HepG2 (cell line): ENCODE results near the gene TUBGCP6. TPM values are rescaled to one million over a fixed set of nuclear protein-coding genes. Genes with fewer than 3 reads are reported as not detected.

Experiments
- HDAC2 ChIP-seq: sonication (generic); formaldehyde crosslinking; IDR thresholded peaks from 2 replicates; pipeline ENCODE4 v1.4.0; 2020; ENCODE audit warnings: missing genetic modification reagents
- HNRNPK ChIP-seq: fragments of 200-400 bp; formaldehyde crosslinking; IDR thresholded peaks from 2 replicates; pipeline ENCODE4 v1.6.1; 2018; ENCODE audit warnings: low read length, low read depth, moderate library complexity, mild to moderate bottlenecking; ENCODE audit not compliant: poor library complexity, severe bottlenecking
- HNRNPL ChIP-seq: fragments of 200-400 bp; formaldehyde crosslinking; IDR thresholded peaks from 2 replicates; pipeline ENCODE4 v1.6.1; 2017; ENCODE audit warnings: mild to moderate bottlenecking, low read depth, low read length
- KMT2B ChIP-seq: IDR thresholded peaks from 2 replicates; pipeline ENCODE4 v1.6.1; 2016; ENCODE audit warnings: missing genetic modification reagents, missing compliant biosample characterization
- NFKB2 ChIP-seq: sonication (generic); formaldehyde crosslinking; IDR thresholded peaks from 2 replicates; pipeline ENCODE4 v1.4.0; 2020; ENCODE audit warnings: missing genetic modification reagents, borderline replicate concordance
- NFRKB ChIP-seq: fragments of 450-650 bp; IDR thresholded peaks from 2 replicates; pipeline ENCODE4 v1.6.1; 2017
- PITX1 ChIP-seq: sonication (generic); formaldehyde crosslinking; IDR thresholded peaks from 2 replicates; pipeline ENCODE4 v1.5.1; 2020; ENCODE audit warnings: mild to moderate bottlenecking, missing genetic modification reagents
- STAG1 ChIP-seq: sonication (generic); formaldehyde crosslinking; IDR thresholded peaks from 2 replicates; pipeline ENCODE4 v1.4.0; 2020; ENCODE audit warnings: missing genetic modification reagents
- ZKSCAN1 ChIP-seq: fragments of 150-350 bp; IDR thresholded peaks from 2 replicates; pipeline ENCODE4 v1.6.1; 2014; ENCODE audit warnings: low read length
- ZNF335 ChIP-seq: sonication (generic); formaldehyde crosslinking; IDR thresholded peaks from 2 replicates; pipeline ENCODE4 v1.4.0; 2020; ENCODE audit warnings: missing genetic modification reagents
- ZNF558 ChIP-seq: sonication (generic); formaldehyde crosslinking; IDR thresholded peaks from 2 replicates; pipeline ENCODE4 v1.9.0; 2022; ENCODE audit warnings: mild to moderate bottlenecking, missing genetic modification reagents, borderline replicate concordance
- ZNF709 ChIP-seq: sonication (generic); formaldehyde crosslinking; IDR thresholded peaks from 2 replicates; pipeline ENCODE4 v1.5.0; 2020; ENCODE audit warnings: mild to moderate bottlenecking, missing genetic modification reagents
- polyA plus RNA-seq, 8 experiments: library from polyadenylated mRNA; depleted of rRNA in 3 of 8; stranded (reverse) in 7 of 8; unstranded in 1 of 8; fragments of >200 nt; fragmentation: Illumina TruSeq in 4 of 8; extraction: Trizol in 4 of 8; gene quantifications; 2 replicates each; pipeline versions ENCODE4 v1.2.1 to v1.2.3, GENCODE V29; 2011 to 2016; ENCODE audit warnings: low read depth in 4 of 8, missing spikeins in 1 of 8, mixed read lengths in 1 of 8; ENCODE audit not compliant: insufficient read depth in 1 of 8
- total RNA-seq, 5 experiments: library from RNA; depleted of rRNA; stranded (reverse); fragments of >200 nt; fragmentation: Illumina TruSeq; extraction: Trizol; gene quantifications; 2 replicates each; pipeline ENCODE4 v1.2.3, GENCODE V29; 2016; ENCODE audit warnings: low read depth in 1 of 5
- TF ChIP-seq, protein P1 (sequence below): sonication (generic); formaldehyde crosslinking; IDR thresholded peaks from 2 replicates; pipeline ENCODE4 v1.9.0; 2021; ENCODE audit warnings: mild to moderate bottlenecking, missing genetic modification reagents
- TF ChIP-seq, protein P2 (sequence below): IDR thresholded peaks from 2 replicates; pipeline ENCODE4 v1.6.1; 2016; ENCODE audit warnings: low read depth, borderline replicate concordance
- TF ChIP-seq, protein P3 (sequence below): sonication (generic); formaldehyde crosslinking; conservative IDR thresholded peaks from 2 replicates; pipeline ENCODE4 v1.4.0; 2020; ENCODE audit warnings: missing genetic modification reagents
- TF ChIP-seq, protein P4 (sequence below): sonication (generic); formaldehyde crosslinking; IDR thresholded peaks from 2 replicates; pipeline ENCODE4 v1.4.0; 2020; ENCODE audit warnings: low read depth, missing genetic modification reagents

TUBGCP6 gene
- total and polyA plus RNA-seq, 2 of the 13 experiments (the other 11 are each of a cell fraction or from before 2014, with no cell fraction given), result 14.6 to 15.7 TPM

DNA sequence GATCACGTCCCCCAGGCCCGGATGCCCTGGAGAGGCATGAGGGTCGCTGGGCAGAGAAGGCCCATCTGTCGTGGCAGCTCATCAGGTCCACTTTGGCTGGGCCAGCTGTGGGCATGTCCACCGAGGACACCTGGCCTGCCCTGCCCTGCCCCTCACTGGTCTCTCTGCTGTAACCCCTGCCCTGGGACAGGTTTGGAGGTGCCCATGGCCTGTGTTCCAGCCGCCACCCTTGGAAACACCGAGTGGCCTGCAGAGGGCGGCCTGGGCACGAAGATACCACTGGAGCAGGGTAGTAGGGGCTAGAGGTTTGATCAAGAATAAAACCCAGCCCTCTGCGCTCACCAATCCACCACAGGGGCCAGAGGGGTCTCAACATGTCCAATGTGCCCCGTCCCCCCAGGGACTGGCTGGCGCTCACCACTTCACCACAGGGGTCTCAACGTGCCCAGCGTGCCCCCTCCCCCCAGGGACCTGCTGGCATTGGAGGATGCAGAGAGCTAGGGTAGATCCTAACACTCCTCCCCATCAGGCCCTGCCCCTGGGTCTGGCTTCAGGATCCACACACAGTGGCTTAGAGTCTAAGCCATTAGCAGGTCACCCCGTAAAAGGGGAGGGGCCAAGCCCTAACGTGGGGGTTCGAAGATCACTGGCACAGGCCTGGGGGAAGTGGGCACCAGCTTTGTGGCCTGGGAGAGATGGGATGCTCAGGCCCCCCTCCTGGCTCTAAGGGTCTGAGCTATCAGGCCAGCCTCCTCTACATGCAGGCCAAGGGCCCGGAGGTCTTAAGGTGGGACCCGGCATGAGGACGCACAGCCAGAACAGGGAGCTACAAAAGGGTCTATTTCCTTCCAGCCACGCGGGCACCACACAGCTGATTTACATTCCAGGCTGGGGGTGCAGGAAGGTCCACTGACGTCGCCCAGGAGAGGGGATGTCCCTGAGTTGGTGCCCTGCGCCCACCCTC lies 7.5 kb upstream of the TUBGCP6 start (continued):
- TF ChIP-seq, protein P1, sequence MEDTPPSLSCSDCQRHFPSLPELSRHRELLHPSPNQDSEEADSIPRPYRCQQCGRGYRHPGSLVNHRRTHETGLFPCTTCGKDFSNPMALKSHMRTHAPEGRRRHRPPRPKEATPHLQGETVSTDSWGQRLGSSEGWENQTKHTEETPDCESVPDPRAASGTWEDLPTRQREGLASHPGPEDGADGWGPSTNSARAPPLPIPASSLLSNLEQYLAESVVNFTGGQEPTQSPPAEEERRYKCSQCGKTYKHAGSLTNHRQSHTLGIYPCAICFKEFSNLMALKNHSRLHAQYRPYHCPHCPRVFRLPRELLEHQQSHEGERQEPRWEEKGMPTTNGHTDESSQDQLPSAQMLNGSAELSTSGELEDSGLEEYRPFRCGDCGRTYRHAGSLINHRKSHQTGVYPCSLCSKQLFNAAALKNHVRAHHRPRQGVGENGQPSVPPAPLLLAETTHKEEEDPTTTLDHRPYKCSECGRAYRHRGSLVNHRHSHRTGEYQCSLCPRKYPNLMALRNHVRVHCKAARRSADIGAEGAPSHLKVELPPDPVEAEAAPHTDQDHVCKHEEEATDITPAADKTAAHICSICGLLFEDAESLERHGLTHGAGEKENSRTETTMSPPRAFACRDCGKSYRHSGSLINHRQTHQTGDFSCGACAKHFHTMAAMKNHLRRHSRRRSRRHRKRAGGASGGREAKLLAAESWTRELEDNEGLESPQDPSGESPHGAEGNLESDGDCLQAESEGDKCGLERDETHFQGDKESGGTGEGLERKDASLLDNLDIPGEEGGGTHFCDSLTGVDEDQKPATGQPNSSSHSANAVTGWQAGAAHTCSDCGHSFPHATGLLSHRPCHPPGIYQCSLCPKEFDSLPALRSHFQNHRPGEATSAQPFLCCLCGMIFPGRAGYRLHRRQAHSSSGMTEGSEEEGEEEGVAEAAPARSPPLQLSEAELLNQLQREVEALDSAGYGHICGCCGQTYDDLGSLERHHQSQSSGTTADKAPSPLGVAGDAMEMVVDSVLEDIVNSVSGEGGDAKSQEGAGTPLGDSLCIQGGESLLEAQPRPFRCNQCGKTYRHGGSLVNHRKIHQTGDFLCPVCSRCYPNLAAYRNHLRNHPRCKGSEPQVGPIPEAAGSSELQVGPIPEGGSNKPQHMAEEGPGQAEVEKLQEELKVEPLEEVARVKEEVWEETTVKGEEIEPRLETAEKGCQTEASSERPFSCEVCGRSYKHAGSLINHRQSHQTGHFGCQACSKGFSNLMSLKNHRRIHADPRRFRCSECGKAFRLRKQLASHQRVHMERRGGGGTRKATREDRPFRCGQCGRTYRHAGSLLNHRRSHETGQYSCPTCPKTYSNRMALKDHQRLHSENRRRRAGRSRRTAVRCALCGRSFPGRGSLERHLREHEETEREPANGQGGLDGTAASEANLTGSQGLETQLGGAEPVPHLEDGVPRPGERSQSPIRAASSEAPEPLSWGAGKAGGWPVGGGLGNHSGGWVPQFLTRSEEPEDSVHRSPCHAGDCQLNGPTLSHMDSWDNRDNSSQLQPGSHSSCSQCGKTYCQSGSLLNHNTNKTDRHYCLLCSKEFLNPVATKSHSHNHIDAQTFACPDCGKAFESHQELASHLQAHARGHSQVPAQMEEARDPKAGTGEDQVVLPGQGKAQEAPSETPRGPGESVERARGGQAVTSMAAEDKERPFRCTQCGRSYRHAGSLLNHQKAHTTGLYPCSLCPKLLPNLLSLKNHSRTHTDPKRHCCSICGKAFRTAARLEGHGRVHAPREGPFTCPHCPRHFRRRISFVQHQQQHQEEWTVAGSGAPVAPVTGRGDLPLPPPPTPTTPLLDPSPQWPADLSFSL (CRISPR knock-in tag), result no peak
- TF ChIP-seq NFKB2 (CRISPR knock-in tag) (peak; percentile 26; the same call in 1 of the 2 replicates), ZNF558 (CRISPR knock-in tag) (no peak), PITX1 (CRISPR knock-in tag) (no peak), ZKSCAN1 (no peak), ZNF709 (no peak), NFRKB (no peak), STAG1 (CRISPR knock-in tag) (peak; percentile 87), KMT2B (no peak), HNRNPL (peak; percentile 93), ZNF335 (CRISPR knock-in tag) (no peak), HDAC2 (CRISPR knock-in tag) (0 out of 2 replicates have a peak, but pooled peaks have one; percentile 7), HNRNPK (no peak)
- TF ChIP-seq, protein P2, sequence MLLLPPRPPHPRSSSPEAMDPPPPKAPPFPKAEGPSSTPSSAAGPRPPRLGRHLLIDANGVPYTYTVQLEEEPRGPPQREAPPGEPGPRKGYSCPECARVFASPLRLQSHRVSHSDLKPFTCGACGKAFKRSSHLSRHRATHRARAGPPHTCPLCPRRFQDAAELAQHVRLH (CRISPR knock-in tag), result no peak
- TF ChIP-seq, protein P3, sequence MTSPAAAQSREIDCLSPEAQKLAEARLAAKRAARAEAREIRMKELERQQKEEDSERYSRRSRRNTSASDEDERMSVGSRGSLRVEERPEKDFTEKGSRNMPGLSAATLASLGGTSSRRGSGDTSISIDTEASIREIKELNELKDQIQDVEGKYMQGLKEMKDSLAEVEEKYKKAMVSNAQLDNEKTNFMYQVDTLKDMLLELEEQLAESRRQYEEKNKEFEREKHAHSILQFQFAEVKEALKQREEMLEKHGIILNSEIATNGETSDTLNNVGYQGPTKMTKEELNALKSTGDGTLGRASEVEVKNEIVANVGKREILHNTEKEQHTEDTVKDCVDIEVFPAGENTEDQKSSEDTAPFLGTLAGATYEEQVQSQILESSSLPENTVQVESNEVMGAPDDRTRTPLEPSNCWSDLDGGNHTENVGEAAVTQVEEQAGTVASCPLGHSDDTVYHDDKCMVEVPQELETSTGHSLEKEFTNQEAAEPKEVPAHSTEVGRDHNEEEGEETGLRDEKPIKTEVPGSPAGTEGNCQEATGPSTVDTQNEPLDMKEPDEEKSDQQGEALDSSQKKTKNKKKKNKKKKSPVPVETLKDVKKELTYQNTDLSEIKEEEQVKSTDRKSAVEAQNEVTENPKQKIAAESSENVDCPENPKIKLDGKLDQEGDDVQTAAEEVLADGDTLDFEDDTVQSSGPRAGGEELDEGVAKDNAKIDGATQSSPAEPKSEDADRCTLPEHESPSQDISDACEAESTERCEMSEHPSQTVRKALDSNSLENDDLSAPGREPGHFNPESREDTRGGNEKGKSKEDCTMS (CRISPR knock-in tag), result no peak
- TF ChIP-seq, protein P4, sequence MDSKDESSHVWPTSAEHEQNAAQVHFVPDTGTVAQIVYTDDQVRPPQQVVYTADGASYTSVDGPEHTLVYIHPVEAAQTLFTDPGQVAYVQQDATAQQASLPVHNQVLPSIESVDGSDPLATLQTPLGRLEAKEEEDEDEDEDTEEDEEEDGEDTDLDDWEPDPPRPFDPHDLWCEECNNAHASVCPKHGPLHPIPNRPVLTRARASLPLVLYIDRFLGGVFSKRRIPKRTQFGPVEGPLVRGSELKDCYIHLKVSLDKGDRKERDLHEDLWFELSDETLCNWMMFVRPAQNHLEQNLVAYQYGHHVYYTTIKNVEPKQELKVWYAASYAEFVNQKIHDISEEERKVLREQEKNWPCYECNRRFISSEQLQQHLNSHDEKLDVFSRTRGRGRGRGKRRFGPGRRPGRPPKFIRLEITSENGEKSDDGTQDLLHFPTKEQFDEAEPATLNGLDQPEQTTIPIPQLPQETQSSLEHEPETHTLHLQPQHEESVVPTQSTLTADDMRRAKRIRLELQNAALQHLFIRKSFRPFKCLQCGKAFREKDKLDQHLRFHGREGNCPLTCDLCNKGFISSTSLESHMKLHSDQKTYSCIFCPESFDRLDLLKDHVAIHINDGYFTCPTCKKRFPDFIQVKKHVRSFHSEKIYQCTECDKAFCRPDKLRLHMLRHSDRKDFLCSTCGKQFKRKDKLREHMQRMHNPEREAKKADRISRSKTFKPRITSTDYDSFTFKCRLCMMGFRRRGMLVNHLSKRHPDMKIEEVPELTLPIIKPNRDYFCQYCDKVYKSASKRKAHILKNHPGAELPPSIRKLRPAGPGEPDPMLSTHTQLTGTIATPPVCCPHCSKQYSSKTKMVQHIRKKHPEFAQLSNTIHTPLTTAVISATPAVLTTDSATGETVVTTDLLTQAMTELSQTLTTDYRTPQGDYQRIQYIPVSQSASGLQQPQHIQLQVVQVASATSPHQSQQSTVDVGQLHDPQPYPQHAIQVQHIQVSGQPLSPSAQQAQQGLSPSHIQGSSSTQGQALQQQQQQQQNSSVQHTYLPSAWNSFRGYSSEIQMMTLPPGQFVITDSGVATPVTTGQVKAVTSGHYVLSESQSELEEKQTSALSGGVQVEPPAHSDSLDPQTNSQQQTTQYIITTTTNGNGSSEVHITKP (CRISPR knock-in tag), result 0 out of 2 replicates have a peak, but pooled peaks have one; percentile 54
